IMR-90 (cell line): ENCODE data around the gene RNF128.

Experiments
- CEBPB ChIP-seq: IDR thresholded peaks from 2 replicates; pipeline ENCODE4 v1.6.1; 2012; ENCODE audit warnings: low read depth, low read length, improper control_type of control experiment
- CHD1 ChIP-seq: IDR thresholded peaks from 2 replicates; pipeline ENCODE4 v1.6.1; 2012; ENCODE audit warnings: low read depth, low read length, improper control_type of control experiment
- FOS ChIP-seq: fragments of 150-350 bp; IDR thresholded peaks from 2 replicates; pipeline ENCODE4 v1.6.1; 2016; ENCODE audit warnings: low read depth, low read length
- MAFK ChIP-seq: IDR thresholded peaks from 2 replicates; pipeline ENCODE4 v1.6.1; 2012; ENCODE audit warnings: low read depth, low read length, improper control_type of control experiment
- POLR2A ChIP-seq: IDR thresholded peaks from 2 replicates; pipeline ENCODE4 v1.6.1; 2012; ENCODE audit warnings: mild to moderate bottlenecking, low read depth, low read length
- RAD21 ChIP-seq: IDR thresholded peaks from 2 replicates; pipeline ENCODE4 v1.6.1; 2012; ENCODE audit warnings: low read length, improper control_type of control experiment
- RCOR1 ChIP-seq: IDR thresholded peaks from 2 replicates; pipeline ENCODE4 v1.6.1; 2012; ENCODE audit warnings: mild to moderate bottlenecking, low read length, improper control_type of control experiment; ENCODE audit not compliant: insufficient replicate concordance
- RFX5 ChIP-seq: IDR thresholded peaks from 2 replicates; pipeline ENCODE4 v1.8.0; 2012; ENCODE audit warnings: low read depth, mild to moderate bottlenecking, low read length, moderate library complexity
- SMC3 ChIP-seq: fragments of 150-350 bp; IDR thresholded peaks from 2 replicates; pipeline ENCODE4 v1.6.1; 2016; ENCODE audit warnings: low read depth, mild to moderate bottlenecking, antibody characterized with exemption, low read length, moderate library complexity
- TF ChIP-seq, protein P1 (sequence below): conservative IDR thresholded peaks from 2 replicates; pipeline ENCODE4 v1.5.1; 2012; ENCODE audit warnings: mild to moderate bottlenecking, low read depth, low read length, improper control_type of control experiment

- no peak for TF ChIP-seq POLR2A
- TF ChIP-seq, protein P1, sequence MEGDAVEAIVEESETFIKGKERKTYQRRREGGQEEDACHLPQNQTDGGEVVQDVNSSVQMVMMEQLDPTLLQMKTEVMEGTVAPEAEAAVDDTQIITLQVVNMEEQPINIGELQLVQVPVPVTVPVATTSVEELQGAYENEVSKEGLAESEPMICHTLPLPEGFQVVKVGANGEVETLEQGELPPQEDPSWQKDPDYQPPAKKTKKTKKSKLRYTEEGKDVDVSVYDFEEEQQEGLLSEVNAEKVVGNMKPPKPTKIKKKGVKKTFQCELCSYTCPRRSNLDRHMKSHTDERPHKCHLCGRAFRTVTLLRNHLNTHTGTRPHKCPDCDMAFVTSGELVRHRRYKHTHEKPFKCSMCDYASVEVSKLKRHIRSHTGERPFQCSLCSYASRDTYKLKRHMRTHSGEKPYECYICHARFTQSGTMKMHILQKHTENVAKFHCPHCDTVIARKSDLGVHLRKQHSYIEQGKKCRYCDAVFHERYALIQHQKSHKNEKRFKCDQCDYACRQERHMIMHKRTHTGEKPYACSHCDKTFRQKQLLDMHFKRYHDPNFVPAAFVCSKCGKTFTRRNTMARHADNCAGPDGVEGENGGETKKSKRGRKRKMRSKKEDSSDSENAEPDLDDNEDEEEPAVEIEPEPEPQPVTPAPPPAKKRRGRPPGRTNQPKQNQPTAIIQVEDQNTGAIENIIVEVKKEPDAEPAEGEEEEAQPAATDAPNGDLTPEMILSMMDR: no peak
- TF ChIP-seq RAD21: no peak
- no peak for TF ChIP-seq FOS
- TF ChIP-seq SMC3: no peak
- no peak for TF ChIP-seq RCOR1
- no peak for TF ChIP-seq RFX5
- no peak for TF ChIP-seq CHD1
- no peak for TF ChIP-seq CEBPB
- no peak for TF ChIP-seq MAFK
Observed at GRCh38 chrX:106710771-106711170, 15.7 kb upstream of the RNF128 start.
